GM21786 (cell line): ENCODE results near the gene SRC.
A peak's percentile ranks its signal among the peaks of the same experiment; 100 is the strongest.

Source experiments
- ATAC-seq: cut with Tn5 transposase; IDR thresholded peaks from one replicate; pipeline ENCODE4 v1.9.1; 2021; ENCODE audit not compliant: unreplicated experiment

SRC gene

DNA sequence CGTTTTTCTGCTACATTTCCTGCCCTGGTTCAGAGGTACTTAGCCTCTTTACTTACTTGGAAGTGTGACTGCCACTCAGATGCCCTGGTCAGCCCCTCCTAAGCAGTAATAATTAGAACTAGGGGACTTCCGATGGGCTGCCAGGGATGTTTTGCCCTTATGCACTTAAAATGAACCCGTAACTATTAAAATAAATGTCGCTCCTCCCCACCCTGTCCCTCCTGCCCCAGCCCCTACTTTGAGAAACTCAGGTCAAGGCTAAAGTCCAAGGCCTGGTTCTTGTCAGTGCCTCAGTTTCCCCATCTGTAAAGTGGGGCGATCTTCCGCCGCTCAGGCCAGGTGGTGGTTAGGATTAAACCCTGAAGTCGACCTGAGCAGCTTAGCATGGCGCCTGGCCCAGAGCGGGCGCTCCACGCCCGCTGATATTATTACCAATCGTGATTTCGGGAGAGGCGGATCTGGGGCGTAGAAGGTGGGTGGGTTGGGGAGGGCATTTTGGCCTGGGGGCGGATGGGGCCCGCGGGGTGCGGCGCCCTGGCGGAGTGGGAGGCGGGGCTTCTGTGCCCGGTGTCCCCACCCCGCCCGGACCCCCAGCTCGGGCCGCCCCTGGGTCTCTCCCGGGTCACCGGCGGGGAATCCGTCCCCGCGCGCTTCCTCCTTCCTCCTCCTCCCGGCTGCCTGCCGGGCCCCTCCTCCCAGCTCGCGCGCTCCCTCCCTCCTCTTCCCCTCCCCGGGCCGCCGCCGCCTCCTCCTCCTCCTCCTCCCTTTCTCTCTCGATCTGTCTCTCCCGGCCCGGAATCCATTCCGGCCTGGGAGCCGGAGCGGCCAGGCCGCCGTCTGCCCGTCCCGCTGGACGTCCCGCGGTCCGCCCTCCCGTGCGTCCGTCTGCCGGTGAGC lies at the start of gene SRC:
Gene SRC (plus strand): TSS at position 802 of the 897 bp plus-strand sequence. CDS start 38,014 bp downstream, outside the sequence.
- peak; percentile 46 for ATAC-seq

DNA sequence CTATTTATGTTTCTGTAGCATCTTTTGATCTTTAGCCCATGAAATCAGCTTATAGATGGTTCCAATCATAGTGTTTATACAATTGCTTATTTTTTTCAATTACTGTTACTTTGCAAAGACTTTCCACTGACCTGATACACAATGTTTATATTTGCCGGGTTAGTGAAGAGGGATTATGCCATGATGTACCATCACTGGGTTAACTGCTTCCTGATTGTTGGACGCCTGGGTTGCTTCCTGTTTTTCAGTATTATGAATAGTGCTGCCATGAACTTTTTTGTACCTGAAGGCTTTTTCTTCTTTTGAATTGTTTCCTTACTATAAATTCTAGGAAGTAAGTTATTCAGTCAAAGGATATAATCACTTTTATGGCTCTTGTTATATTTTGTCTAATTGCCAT lies 49.6 kb upstream of the SRC start:
- no peak for ATAC-seq

- no peak for ATAC-seq
Measured at GRCh38 chr20:37297066-37297736, 48.7 kb upstream of the SRC start.

DNA sequence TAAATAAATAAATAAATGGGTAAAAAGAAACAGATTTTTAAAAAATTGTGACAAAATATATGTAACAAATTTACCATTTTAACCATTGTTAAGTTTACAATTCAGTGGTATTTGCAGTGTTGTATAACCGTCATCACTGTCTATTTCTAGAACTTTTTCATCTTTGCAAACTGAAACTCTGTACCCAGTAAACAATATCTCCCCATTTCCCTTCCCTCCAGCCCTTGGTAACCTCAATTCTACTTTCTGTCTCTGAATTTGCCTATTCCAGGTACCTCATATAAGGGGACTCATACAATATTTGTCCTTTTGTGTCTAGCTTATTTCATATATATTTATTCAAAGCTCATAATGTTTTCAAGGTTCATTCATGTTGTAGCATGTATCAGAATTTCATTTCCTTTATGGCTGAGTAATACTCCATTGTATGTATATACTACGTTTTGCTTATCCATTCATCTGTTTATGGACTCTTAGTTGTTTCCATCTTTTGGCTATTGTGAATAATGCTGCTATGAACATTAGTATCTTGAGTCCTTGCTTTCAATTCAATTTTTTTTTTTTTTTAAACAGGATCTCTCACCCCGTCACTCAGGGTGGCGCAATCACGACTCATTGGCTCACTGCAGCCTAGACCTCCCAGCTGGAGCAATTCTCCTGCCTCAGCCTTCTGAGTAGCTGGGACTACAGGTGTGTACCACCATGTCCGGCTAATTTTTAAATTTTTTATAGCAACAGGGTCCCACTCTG lies 47.6 kb upstream of the SRC start:
- ATAC-seq = no peak

DNA sequence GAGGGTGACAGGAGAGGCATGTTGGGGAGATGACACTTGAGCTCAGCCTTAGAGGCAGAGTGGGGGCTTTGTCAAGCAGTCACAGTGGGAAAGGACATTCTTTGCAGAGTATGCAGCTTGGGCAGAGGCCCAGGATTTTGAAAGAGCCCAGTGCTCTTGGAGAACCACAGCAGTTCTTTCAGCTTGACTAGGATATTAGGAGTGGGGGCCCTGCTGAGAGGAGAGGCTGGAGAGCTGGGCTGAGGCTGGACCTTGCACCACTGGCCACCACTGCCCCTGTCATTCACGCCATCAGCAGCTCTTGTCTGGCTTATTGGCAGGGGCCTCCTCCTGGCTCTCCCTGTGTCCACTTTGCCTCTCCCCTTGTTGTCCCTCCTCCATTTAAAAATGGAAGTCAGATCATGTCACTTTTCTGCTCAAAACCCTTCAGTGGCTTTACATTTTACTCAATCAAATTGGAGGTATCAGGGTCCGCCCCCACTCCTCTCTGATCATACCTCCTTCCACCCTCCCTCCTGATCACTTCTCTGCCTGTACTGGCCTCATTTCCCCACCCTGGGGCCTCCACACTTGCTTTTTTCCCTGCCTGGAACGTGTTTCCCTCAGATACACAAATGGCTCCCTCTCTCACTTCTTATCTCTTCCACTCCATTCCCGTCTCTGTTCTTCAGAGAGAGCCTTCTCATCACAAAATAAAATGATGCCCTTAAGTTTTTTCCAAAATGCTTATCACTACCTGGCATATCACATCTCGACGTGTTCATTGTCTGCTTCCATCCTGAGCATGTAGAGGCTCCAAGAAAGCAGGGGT lies 46.0 kb upstream of the SRC start:
- no peak for ATAC-seq

- no peak for ATAC-seq
Measured at GRCh38 chr20:37301120-37301519, 44.8 kb upstream of the SRC start.

DNA sequence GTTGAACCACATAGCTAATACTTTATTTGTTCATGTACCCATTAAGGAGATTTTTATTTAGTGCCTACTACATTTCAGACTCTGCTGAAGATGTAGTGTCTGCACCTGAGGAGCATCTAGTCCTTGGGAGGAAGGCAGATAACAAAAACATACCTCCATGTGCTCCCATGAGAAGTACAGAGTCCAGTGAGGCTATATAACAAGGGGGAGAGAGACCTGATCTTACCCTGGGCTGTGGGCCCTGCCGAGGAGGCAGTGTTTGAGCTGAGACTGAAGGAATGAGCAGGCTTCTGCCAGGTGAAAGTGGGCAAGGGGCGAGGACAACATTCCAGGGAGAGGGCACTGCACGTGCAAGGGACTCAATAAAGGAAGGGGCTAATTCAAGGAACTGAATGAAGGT lies 44.4 kb upstream of the SRC start:
- ATAC-seq = no peak

DNA sequence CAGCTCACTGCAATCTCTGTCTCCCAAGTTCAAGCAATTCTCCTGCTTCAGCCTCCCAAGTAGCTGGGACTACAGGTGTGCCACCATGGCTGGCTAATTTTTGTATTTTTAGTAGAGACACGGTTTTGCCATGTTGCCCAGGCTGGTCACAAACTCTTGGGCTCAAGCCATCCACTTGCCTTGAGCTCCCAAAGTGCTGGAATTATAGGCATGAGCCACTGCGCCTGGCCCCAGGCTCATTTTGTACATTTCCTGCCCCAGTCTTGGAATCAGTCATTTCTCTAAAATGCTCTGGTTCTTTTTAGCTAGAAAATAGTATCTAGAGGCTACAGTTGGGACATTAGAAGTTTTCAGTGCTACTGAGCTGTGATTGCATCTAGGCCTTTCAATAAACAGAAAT lies 43.0 kb upstream of the SRC start:
- no peak for ATAC-seq

DNA sequence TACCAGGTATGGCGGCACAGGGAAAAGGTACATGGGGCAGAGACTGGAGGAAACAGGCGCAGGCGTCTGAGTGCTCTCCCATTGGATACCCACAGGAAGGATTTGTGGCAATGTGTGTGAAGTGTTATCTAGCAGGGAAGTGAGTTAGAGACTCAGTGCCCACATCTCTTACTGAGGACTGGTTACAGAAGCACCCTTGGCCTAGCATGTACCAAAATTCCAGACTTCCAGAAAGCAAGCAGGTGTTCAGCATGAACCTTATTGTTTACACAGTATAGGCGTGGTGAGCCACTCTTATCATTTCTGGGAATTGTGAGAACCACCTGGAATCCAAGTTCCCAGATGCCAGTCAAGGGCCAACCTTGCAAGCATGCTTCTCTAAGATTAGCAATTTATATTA lies 42.3 kb upstream of the SRC start:
- no peak for ATAC-seq

- no peak for ATAC-seq
Measured at GRCh38 chr20:37305079-37305478, 40.9 kb upstream of the SRC start.

- no peak for ATAC-seq
Measured at GRCh38 chr20:37305839-37306238, 40.1 kb upstream of the SRC start.

- peak; percentile 91 for ATAC-seq
Measured at GRCh38 chr20:37308086-37309050, 37.6 kb upstream of the SRC start.

- ATAC-seq = no peak
Measured at GRCh38 chr20:37309290-37309689, 36.6 kb upstream of the SRC start.

DNA sequence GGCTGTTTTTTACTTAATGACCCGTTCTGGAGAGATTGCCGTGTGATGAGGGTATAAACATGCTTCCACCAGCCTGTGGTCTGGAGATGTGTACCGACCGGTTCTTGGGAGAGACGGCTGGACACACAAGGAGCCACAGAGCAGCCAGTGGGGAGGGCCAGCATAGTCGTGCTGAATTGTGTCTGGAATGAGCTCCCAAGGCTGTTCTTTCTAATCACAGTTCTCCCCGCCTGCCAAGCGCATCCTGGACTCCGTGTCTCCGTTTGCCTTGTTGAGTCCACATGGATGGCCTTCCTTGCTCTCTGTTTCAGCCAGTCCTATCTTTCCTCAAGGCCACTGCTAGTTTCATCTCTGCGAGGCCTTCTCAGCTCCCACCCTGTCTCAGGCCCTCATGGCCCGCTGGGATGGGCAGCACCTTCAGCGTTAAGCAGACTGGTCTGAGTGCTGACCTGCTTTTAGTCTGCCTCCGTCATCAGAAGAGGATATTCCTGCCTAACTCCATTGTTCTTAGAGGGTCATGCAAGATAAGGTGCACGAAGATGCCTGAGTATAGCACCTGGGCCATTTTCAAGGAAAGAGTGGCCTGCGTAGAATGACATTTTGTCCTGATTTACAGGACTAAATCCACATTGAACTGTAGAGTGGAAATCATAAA lies 35.9 kb upstream of the SRC start:
- no peak for ATAC-seq

DNA sequence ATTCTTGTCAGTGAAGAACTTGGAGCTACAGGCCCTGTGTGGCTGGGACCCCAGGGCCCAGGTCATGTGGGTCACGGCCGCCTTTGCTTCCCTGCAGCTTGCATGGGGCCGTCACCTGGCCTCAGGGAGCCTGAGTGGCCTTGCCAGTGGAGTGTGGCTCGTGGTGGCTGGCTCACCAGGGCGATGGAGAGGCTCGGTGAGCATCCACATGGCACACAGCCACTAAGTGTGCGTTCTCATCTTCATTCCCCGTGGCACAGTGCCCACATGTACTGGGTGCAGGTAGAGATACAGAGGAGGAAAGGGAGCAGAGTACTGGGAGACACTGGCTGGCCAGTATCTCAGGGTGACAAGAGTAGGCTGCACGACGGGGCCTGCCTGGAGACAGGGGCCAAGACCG lies 35.0 kb upstream of the SRC start:
- no peak for ATAC-seq

DNA sequence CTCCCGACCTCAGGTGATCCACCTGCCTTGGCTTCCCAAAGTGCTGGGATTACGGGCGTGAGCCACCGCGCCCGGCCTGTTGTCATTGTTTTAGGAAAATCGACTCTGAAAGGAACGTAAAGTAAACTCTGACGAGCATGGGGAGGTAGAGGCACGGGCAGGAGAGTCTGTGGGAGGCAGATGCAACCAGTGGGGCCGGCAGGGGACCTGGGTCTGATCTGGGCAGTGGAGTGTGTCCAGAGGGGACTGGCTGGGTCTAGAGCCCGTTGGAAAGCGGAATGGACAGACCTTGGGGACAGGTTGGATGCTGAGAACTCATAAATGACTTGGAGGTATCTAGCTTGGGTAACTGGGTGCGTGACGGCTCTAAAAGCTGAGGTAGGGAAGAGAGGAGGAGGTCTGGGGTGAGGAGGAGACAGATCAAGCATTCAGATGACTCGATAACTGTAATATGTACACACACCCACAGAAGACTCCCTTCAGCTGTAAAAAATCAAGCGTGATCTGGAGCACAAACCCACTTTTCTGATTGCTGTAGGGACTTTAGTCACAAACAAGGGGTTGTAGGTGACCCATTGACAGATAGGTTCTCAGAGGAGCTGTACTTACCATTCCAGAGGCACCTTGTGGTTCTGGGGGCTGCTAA lies 34.1 kb upstream of the SRC start:
- ATAC-seq = no peak

DNA sequence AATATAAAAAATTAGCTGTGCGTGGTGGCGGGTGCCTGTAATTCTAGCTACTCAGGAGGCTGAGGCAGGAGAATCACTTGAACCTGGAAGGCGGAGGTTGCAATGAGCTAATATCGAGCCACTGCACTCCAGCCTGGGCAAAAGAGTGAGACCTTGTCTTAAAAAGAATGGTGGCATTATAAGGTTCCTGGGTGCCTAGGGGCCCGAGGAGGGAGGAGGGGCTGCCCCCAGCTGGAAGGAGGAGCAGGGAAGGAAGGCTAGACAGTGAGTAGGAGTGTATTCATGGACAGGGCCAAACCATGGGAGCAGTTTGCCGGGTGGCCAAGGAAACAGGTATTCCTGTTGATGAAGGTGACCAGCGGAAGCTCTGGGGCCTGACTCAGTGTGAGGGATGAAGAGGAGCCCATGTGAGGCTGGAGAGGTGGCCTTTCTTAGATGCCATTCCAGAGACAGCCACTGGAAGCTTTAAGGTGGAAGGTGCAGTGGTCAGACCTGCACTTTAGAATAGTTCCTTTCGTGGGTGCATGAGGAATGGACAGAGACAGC lies 32.3 kb upstream of the SRC start:
- no peak for ATAC-seq

- no peak for ATAC-seq
Measured at GRCh38 chr20:37314099-37314498, 31.8 kb upstream of the SRC start.
